Head of caudate nucleus (tissue), 42 donors: Measurements from ENCODE around the gene NAPA.

Source experiments
- DNase-seq, 42 donors: peaks; one replicate each; pipeline versions ENCODE4 v3.0.0 to v3.0.0-alpha.2; 2020 to 2021; ENCODE audit warnings: mixed read lengths in 7 of 42
- intact Hi-C: fragments of 100-400 bp; cut with DNase I; formaldehyde crosslinking; loops from one replicate; pipeline ENCODE4 v1.15.0; 2022

The NAPA gene

DNA sequence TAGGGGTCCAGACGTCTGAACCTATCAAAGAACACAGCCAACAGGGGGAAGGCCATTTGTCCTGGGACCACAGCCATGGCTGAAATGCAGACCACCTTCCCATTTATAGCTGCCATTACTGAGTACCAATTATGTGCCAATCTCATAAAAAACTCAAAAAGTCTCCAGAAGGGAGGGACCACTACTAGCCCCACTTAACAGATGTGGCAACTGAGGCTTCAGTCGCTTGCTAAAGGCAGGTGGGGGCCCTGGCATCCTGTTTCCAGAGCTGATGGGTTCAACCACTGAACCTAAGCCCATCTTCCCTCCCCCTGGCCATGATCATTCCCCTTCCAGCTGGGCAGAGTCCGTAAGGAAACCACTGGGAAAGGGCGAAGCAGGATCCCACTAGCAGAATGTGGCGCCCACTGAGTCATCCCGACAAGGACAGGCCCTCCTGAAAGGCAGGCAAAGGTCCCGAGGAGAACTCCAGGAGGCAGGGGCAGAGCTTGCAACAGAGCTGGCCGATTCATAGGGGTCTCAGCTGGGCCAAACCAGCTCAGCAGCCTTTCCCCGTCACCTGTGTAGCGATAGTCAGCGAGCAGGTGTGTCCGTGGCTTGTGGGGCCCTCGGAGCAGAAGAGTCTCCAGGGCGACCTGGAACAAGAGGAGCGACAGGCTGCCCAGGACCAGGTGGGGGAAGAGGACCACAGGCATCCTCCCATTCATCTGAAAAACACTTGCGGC is 14.3 kb upstream of the NAPA start:
- intact Hi-C loops = no loop called here
- no peak for DNase-seq

DNA sequence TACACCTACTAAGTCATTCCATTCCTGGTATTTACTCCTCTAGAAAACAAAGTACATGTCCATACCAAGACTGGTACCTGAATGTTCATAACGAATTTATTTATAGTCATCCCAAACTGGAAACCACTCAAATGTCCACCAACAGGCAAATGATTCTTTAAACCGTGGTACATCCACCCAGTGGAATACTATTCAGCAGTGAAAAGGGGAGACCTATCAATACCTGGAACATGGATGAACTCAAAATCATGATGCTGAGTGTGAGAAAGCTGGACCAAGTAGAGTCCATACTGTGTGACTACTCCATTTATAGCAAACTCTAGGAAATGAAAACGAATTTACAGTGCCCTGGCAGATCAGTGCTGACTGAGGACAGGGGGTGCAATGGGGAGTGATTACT is 11.9 kb upstream of the NAPA start:
- intact Hi-C loops = no loop called here

DNA sequence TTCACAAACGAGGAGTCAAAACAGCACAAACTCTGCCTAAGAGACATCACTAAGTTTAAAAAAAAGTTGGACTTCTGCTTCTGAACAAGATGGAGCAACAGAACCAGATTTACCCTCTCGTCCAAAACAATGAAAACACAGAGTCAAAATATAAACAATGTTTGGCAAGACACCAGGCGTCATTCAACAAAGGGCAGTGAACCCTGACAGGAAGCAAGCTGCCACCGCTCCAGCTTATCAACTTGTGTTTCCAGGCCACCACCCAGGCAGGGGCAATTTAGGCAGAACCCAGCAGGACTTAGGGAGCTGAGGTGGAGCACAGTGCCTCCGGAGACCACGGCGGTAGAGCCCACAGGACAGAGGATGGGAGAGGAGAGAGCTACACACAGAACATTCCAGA is 8.6 kb upstream of the NAPA start:
- intact Hi-C loops = no loop called here

More for the DNA sequence above, 11.9 kb upstream of the NAPA start:
- DNase-seq = no peak

DNA sequence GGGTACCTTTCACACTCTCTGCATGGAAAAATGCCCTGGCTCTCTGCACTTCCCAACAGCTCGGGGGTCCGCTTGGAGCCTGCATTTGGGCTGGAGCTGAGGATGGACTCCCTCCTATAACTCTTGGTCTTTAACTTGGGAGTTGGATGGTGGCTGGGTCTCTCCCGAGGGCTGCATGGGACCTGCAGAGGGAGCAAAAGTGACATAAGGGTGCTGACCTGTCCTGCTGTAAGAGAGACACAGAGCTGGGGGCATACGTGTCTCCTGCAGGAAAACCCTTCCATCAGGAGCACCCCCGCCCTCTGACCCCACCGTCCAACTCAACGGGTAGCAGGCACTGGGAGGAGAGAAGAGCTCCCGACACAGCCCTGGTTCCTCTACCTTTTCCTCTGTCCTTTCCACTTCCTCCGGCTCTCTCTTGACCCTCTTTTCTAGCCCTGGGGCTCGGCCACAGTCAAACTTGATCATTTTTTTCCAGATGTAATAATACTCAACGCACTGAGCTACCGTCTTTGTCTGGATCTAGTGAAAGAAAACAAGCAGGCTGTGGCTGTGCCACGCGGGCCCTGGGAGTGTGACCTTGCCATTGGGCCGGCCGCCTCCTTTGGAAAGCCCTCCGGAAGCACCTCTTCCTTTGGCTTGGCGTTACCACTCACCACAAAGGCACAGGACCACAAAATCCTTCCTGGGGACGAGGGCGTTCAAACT is 6.8 kb upstream of the NAPA start:
- intact Hi-C loops = no loop called here
- DNase-seq = no peak

More for the DNA sequence above, 8.6 kb upstream of the NAPA start:
- DNase-seq = no peak

GRCh38 chr19:47520839-47521238 is 6.0 kb upstream of the NAPA start:
- intact Hi-C loops = no loop called here
- DNase-seq = no peak

DNA sequence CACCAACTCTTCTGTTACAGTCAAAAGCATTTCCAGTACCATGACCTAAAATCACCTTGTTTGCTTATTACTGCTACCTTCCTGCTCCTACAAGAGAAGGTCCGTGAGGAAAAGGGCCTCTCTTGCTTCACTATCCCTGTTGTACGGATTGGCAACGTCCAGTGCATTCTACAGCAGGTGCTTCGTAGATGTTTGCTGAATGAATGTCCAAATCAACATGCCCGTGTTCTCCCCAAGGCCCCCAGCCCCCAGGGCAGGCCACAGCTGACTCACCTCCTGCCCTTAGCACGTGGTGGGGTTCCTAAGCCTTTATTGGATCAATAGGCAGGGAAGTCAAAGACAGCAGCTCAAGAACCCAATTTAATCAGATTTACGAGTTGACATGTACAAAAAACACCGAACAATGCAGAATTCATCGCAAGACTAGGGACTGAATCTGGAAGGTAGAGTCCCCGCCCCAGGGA is 5.5 kb upstream of the NAPA start:
- intact Hi-C loops = no loop called here
- DNase-seq = no peak

DNA sequence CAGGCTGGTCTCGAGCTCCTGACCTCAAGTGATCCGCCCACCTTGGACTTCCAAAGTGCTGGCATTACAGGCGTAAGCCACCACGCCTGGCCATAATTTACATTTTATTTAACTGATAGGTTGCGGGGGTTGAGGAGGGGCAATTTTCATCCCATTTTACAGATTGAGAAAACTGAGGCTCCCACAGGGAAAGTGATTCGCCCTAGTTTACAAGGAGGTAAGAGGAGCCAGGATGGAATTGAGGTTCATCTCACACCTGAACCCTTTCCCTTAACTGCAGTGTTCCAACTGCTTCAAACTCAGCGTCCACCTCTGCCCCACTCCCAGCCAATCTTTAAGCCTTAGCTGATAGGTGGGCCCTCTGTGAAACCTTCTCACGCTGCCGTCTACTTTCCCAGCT is 4.0 kb upstream of the NAPA start:
- intact Hi-C loops = loop anchor here (5.0 kb wide), 1 partner anchor 178 kb away; no protein-coding TSS in a partner anchor
- DNase-seq = no peak

DNA sequence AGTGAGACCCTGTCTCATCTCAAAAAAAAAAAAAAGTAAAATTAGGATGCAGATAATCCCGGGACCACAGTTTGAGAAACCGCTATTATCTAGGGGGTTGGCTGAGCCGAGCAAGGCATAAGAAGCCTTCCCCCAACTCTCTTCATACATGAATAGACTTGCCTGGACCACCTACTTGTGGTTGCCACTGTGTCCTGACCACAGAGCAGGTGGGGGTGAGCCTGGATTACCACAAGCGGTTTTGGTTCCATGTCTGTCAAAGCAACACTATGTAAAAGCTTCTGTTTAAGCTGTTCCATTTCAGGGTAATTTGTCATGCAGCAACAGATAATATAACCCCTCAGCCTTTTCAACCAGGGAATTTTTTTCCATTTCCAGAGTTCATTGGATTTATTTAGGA is 3.3 kb upstream of the NAPA start:
- no peak for DNase-seq
- intact Hi-C loops = loop anchor here (5.0 kb wide), 1 partner anchor 179 kb away; no protein-coding TSS in a partner anchor

- DNase-seq = no peak
- intact Hi-C loops = loop anchor here (5.0 kb wide), 2 partner anchors 72 to 98 kb away; no protein-coding TSS in a partner anchor
Measured at GRCh38 chr19:47514151-47514868, 553 bp downstream of the NAPA start.

DNA sequence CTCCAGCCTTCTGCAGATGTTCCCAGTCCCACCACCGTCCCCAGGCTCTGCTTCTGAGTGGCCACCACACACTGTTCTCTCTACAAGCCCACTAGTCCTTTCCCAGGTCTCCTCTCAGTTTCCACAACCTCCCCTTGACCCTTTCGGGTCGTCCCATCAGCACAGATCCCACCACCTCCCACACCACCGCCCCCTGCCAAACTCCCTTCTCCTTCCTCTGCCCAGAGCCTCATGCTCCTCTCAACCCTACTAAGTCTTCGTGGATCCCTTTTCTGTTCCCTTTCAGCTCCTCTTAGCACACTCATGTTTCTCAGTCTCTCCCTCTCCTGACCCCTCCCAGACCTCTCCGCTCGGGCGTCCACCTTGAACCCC is 1.9 kb downstream of the NAPA start:
- no peak for DNase-seq
- intact Hi-C loops = loop anchor here (5.0 kb wide), 2 partner anchors 71 to 99 kb away; no protein-coding TSS in a partner anchor

DNA sequence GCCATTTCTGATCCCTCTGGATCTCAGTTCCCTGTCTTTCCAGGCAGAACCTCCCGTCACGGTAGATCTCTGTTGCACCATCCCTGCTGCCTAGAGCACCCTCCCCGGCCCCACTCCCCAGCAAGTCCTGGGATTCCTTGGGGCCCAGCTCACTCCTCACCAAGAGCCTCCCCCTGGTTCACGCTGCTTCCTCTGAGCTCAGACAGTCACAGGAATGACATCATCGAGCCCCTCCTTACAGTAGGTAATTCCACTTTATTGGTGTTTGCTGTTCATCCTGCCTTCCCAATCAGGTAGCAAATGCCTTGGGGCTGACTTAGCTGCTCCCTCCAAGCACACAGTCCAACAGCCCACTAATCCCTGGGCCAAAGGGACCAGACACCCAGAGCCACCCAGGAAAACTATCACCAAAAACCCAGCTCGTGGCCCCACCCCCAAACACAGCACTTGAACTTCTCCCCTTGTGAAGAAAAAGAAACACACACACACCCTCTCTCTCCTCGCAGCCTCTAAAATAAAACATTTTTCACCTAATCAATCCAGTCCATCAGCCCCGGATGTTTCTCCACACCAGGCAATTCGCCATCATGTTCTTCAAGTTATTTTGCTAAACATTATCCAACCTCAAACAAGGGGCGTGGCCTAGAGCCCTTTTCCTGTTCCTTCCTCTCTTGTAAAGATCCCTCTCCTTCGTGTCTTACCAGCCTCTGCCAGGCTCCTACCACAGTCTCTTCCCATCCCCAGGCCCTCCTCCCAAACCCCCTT is 2.5 kb downstream of the NAPA start:
- no peak for DNase-seq
- intact Hi-C loops = loop anchor here (5.0 kb wide), 2 partner anchors 70 to 100 kb away; no protein-coding TSS in a partner anchor

DNA sequence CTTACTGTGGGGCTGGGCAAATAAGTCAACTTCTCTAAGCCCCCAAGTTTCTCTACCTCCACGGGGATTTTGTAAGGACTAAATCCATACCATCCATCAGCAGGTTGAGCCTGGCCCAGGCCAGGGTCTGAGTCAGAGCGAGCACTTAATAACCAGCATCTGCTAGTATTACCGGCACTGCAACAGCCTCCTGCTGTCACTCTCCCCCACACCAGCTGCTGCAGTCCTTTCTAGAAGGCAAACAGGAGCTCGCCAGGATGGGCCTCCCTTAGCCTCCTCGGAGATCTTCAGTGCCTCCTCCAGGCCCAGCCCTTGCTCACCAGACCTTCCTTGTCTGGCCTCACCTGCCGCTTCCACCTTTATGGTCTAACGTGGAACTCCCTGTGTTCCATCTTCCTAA is 3.2 kb downstream of the NAPA start:
- DNase-seq = no peak
- intact Hi-C loops = loop anchor here (5.0 kb wide), 2 partner anchors 69 to 101 kb away; no protein-coding TSS in a partner anchor

DNA sequence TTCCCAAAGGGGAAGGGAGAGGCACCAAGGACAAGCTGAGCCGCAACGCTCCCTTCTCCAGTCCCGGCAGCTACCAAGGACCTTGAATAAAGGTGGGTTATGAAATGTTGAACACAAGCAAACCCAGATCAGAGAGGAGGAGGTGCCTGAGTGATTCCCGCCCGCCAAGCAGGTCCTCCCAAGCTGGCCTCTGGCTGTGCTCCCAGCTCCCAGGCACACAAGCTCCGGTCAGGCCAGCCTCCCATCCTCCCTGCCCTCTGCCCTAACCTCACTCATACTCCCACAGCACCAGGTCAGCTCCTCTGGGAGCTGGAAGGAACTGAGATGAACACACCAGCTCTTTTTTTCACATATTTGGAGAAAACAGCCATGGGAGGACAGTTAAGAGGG is 3.7 kb downstream of the NAPA start:
- no peak for DNase-seq
- intact Hi-C loops = loop anchor here (5.0 kb wide), 2 partner anchors 69 to 101 kb away; no protein-coding TSS in a partner anchor

GRCh38 chr19:47510516-47511127 is 4.2 kb downstream of the NAPA start:
- intact Hi-C loops = loop anchor here (5.0 kb wide), 2 partner anchors 68 to 102 kb away; no protein-coding TSS in a partner anchor
- peak in 21 of 42 donors; percentile 35 to 78 (median 57) for DNase-seq

- intact Hi-C loops = loop anchor here (5.0 kb wide), 2 partner anchors 68 to 102 kb away; no protein-coding TSS in a partner anchor
- DNase-seq = peak in 11 of 42 donors; percentile 17 to 75 (median 56)
Measured at GRCh38 chr19:47509973-47510372, 4.9 kb downstream of the NAPA start.

DNA sequence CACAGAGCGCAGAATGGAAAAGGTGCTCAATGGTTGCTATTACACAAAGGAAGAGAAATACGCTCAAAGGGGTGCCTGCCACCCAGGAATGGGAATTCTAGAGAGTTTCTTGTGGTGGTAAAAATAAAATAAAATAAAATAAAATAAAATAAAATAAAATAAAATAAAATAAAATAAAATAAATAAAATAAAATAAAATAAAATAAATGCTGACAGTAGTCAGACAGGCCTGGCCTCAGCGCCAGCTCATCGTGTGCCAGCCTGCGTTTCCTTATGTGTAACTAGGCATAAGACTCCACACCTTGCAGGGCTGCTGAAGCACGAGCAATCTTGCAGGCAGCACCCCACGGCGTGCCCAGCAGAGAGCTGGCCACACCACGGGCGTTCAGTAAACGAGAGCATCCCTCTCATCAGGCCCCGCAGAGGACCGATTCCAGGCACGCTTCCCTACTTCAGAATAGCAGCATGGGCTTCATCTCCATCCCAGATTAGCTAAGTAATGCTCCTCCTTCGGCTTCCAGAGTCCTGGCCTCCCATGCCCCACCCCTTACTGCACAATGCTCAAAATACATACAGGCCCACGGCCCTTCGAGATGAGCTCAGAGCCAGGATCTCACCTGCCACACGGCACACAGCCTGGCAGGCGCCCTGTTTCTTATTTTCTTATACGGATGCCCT is 5.6 kb downstream of the NAPA start:
- intact Hi-C loops = no loop called here
- no peak for DNase-seq

DNA sequence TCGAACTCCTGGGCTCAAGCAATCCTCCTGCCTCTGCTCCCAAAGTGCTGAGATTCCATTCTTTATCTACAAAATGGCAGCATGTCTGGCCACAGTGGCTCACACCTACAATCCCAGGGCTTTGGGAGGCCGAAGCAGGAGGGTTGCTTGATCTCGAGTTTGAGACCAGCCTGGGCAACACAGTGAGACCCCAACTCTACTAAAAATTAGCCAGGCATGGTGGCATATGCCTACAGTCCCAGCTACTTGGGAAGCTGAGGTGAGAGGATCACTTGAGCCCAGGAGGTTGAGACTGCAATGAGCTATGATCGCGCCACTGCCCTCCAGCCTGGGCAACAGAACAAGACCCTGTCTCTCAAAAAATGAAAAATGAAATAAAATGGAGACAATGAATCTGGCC is 6.1 kb downstream of the NAPA start:
- DNase-seq = no peak
- intact Hi-C loops = no loop called here
